ENCODE data around the gene STAB2. TPM values are rescaled to one million over a fixed set of nuclear protein-coding genes. Genes with fewer than 3 reads are reported as not detected.

Gene STAB2
- total and polyA plus RNA-seq, 4 donors, result 3.4 to 42.6 (median 16.6) TPM

- TF ChIP-seq, protein P1, sequence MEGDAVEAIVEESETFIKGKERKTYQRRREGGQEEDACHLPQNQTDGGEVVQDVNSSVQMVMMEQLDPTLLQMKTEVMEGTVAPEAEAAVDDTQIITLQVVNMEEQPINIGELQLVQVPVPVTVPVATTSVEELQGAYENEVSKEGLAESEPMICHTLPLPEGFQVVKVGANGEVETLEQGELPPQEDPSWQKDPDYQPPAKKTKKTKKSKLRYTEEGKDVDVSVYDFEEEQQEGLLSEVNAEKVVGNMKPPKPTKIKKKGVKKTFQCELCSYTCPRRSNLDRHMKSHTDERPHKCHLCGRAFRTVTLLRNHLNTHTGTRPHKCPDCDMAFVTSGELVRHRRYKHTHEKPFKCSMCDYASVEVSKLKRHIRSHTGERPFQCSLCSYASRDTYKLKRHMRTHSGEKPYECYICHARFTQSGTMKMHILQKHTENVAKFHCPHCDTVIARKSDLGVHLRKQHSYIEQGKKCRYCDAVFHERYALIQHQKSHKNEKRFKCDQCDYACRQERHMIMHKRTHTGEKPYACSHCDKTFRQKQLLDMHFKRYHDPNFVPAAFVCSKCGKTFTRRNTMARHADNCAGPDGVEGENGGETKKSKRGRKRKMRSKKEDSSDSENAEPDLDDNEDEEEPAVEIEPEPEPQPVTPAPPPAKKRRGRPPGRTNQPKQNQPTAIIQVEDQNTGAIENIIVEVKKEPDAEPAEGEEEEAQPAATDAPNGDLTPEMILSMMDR (IDR thresholded peaks at IDR 0.05; ENCODE audit: low read depth, low read length, missing input control), result no peak
- no peak for TF ChIP-seq EGR1 (IDR thresholded peaks at IDR 0.05; ENCODE audit: low read depth in 2 of 2)
- no peak for TF ChIP-seq SP1 (IDR thresholded peaks at IDR 0.05)
- no peak for TF ChIP-seq YY1 (IDR thresholded peaks at IDR 0.05)
- TF ChIP-seq TAF1 (conservative IDR thresholded peaks at IDR 0.05), result no peak
- Histone ChIP-seq H3K9me3 (ENCODE audit: control insufficient read depth in 4 of 4, low read length in 3 of 4) (peaks cover 0 to 8% (median 2%) of the 10 kb centered on the region in 4 donors), H3K4me3 (ENCODE audit: low read depth in 1 of 3, low read length in 3 of 3) (no peak overlapping the region), H3K4me1 (ENCODE audit: control insufficient read depth in 4 of 4, insufficient read depth in 4 of 4, low read length in 3 of 4) (no peaks in the 10 kb centered on the region), H3K9ac (ENCODE audit: low read depth in 1 of 2, low read length in 2 of 2) (no peak overlapping the region), H3K27me3 (ENCODE audit: control insufficient read depth in 4 of 4, insufficient read depth in 4 of 4, low read length in 3 of 4) (no peaks in the 10 kb centered on the region), H3K36me3 (ENCODE audit: control insufficient read depth in 4 of 4, insufficient read depth in 3 of 4, low read depth in 1 of 4, low read length in 3 of 4) (no peaks in the 10 kb centered on the region), H3K27ac (ENCODE audit: low read depth in 1 of 2, low read length in 2 of 2) (no peak overlapping the region)
- DNase-seq (ENCODE audit: low spot score), result no peak
- WGBS, result 79% methylated on average over 5 of the region's 5 CpGs
Observed at GRCh38 chr12:103561174-103561573, 25.9 kb upstream of the STAB2 start.

- WGBS, result 53% methylated on average over 1 of the region's 1 CpG
- no peak for TF ChIP-seq FOXA1 (IDR thresholded peaks at IDR 0.05)
- no peak for TF ChIP-seq YY1 (IDR thresholded peaks at IDR 0.05)
- TF ChIP-seq, protein P2, sequence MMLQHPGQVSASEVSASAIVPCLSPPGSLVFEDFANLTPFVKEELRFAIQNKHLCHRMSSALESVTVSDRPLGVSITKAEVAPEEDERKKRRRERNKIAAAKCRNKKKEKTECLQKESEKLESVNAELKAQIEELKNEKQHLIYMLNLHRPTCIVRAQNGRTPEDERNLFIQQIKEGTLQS (IDR thresholded peaks at IDR 0.05), result no peak
- no peak for TF ChIP-seq MAX (IDR thresholded peaks at IDR 0.05)
- TF ChIP-seq ZBTB33 (IDR thresholded peaks at IDR 0.05), result no peak
- no peak for TF ChIP-seq RXRA (IDR thresholded peaks at IDR 0.05)
- no peak for TF ChIP-seq REST (IDR thresholded peaks at IDR 0.05)
- no peak for TF ChIP-seq GABPA (IDR thresholded peaks at IDR 0.05 in 1 of 2, conservative IDR thresholded peaks at IDR 0.05 in 1 of 2)
- TF ChIP-seq, protein P1 (IDR thresholded peaks at IDR 0.05; ENCODE audit: low read depth, low read length, missing input control), result no peak
- TF ChIP-seq NR2F2 (IDR thresholded peaks at IDR 0.05), result no peak
- no peak for TF ChIP-seq JUND (IDR thresholded peaks at IDR 0.05)
- Histone ChIP-seq H3K9me3 (ENCODE audit: control insufficient read depth in 4 of 4, low read length in 3 of 4) (peaks cover 0 to 14% (median 2%) of the 10 kb centered on the region in 4 donors), H3K27me3 (ENCODE audit: control insufficient read depth in 4 of 4, insufficient read depth in 4 of 4, low read length in 3 of 4) (no peaks in the 10 kb centered on the region), H3K4me3 (ENCODE audit: low read depth in 1 of 3, low read length in 3 of 3) (no peak overlapping the region), H3K4me1 (ENCODE audit: control insufficient read depth in 4 of 4, insufficient read depth in 4 of 4, low read length in 3 of 4) (no peaks in the 10 kb centered on the region), H3K27ac (ENCODE audit: low read depth in 1 of 2, low read length in 2 of 2) (no peak overlapping the region), H3K36me3 (ENCODE audit: control insufficient read depth in 4 of 4, insufficient read depth in 3 of 4, low read depth in 1 of 4, low read length in 3 of 4) (no peaks in the 10 kb centered on the region), H3K9ac (ENCODE audit: low read depth in 1 of 2, low read length in 2 of 2) (no peak overlapping the region)
- DNase-seq (ENCODE audit: low spot score), result no peak
Observed at GRCh38 chr12:103566398-103566797, 20.7 kb upstream of the STAB2 start.

All from liver (tissue), 9 donors.